Neural cell (in vitro differentiated cells): ENCODE measurements around the gene TMPRSS11A. TPM values are rescaled to one million over a fixed set of nuclear protein-coding genes. Genes with fewer than 3 reads are reported as not detected.

ENCODE experiments used
- H2AFZ ChIP-seq: fragments of 200-600, 300-800 bp; sonication (generic), shearing (Covaris generic); 2 replicates; pipeline ENCODE4 v1.6.0; 2014; ENCODE audit warnings: low read depth, mild to moderate bottlenecking, antibody characterized with exemption, low read length, moderate library complexity
- H3F3A ChIP-seq: fragments of 200-600 bp; shearing (Covaris generic); 2 replicates; pipeline ENCODE4 v1.6.1; 2016; ENCODE audit warnings: mild to moderate bottlenecking, moderate library complexity, mixed read lengths, antibody characterized with exemption, low read length; ENCODE audit not compliant: insufficient read depth, poor library complexity, severe bottlenecking
- H3K27ac ChIP-seq: fragments of 200-600, 300-800 bp; sonication (generic), shearing (Covaris generic); 2 replicates; pipeline ENCODE4 v1.5.1; 2014; ENCODE audit warnings: mild to moderate bottlenecking, low read length, moderate library complexity
- H3K27me3 ChIP-seq: fragments of 300-800, 200-600 bp; sonication (generic), shearing (Covaris generic); 2 replicates; pipeline ENCODE4 v1.6.0; 2014; ENCODE audit warnings: mild to moderate bottlenecking, low read depth, low read length, moderate library complexity; ENCODE audit not compliant: insufficient read depth
- H3K36me3 ChIP-seq: fragments of 300-800, 200-600 bp; sonication (generic), shearing (Covaris generic); 2 replicates; pipeline ENCODE4 v1.5.1; 2014; ENCODE audit warnings: mild to moderate bottlenecking, antibody characterized with exemption, low read length, moderate library complexity; ENCODE audit not compliant: insufficient read depth
- H3K4me2 ChIP-seq: fragments of 300-800, 200-600 bp; sonication (generic), shearing (Covaris generic); 2 replicates; pipeline ENCODE4 v1.6.0; 2014; ENCODE audit warnings: mild to moderate bottlenecking, low read length
- H3K4me3 ChIP-seq: fragments of 300-800, 200-600 bp; sonication (generic), shearing (Covaris generic); 2 replicates; pipeline ENCODE4 v1.5.1; 2014; ENCODE audit warnings: mild to moderate bottlenecking, low read length, moderate library complexity
- H3K79me2 ChIP-seq: fragments of 200-600 bp; shearing (Covaris generic); replicated peaks from 2 replicates; pipeline ENCODE4 v1.6.0; 2014; ENCODE audit warnings: mild to moderate bottlenecking, low read length, moderate library complexity; ENCODE audit not compliant: insufficient read depth
- H3K9ac ChIP-seq: fragments of 300-800, 200-600 bp; sonication (generic), shearing (Covaris generic); 2 replicates; pipeline ENCODE4 v1.6.1; 2016; ENCODE audit warnings: mild to moderate bottlenecking, low read length, mixed read lengths
- H3K9me2 ChIP-seq: fragments of 200-600 bp; shearing (Covaris generic); 2 replicates; pipeline ENCODE4 v1.6.1; 2016; ENCODE audit warnings: mild to moderate bottlenecking, low read length, mixed read lengths; ENCODE audit not compliant: insufficient read depth
- H3K9me3 ChIP-seq: fragments of 200-600, 300-800 bp; sonication (generic), shearing (Covaris generic); 2 replicates; pipeline ENCODE4 v1.6.1; 2016; ENCODE audit warnings: mild to moderate bottlenecking, mixed run types, low read length, moderate library complexity, mixed read lengths
- H4K20me1 ChIP-seq: fragments of 200-600 bp; shearing (Covaris generic); 2 replicates; pipeline ENCODE4 v1.6.1; 2016; ENCODE audit warnings: mild to moderate bottlenecking, mixed run types; ENCODE audit not compliant: insufficient read depth
- EP300 ChIP-seq: fragments of 450-650 bp; conservative IDR thresholded peaks from 2 replicates; pipeline ENCODE4 v1.6.1; 2014; ENCODE audit warnings: antibody characterized with exemption, mild to moderate bottlenecking, moderate library complexity; ENCODE audit not compliant: poor library complexity, severe bottlenecking
- MXI1 ChIP-seq: fragments of 450-650 bp; conservative IDR thresholded peaks from 2 replicates; pipeline ENCODE4 v1.6.1; 2014; ENCODE audit warnings: antibody characterized with exemption, mild to moderate bottlenecking; ENCODE audit not compliant: poor library complexity, severe bottlenecking
- RAD21 ChIP-seq: fragments of 450-650 bp; conservative IDR thresholded peaks from 2 replicates; pipeline ENCODE4 v1.6.1; 2014; ENCODE audit warnings: antibody characterized with exemption, mild to moderate bottlenecking, moderate library complexity
- polyA plus RNA-seq: library from polyadenylated mRNA; depleted of rRNA; stranded (reverse); fragments of >200 nt; gene quantifications from 2 replicates; pipeline ENCODE4 v1.2.3, GENCODE V29; 2014
- TF ChIP-seq, protein P1 (sequence below): IDR thresholded peaks from 2 replicates; pipeline ENCODE4 v1.6.1; 2012; ENCODE audit warnings: borderline replicate concordance
- TF ChIP-seq, protein P2 (sequence below): fragments of 450-650 bp; IDR thresholded peaks from 2 replicates; pipeline ENCODE4 v1.5.1; 2014; ENCODE audit warnings: antibody characterized with exemption, mild to moderate bottlenecking, moderate library complexity; ENCODE audit not compliant: poor library complexity, severe bottlenecking

Gene TMPRSS11A
- polyA plus RNA-seq, 1 donor from 2014 or later = not detected

DNA sequence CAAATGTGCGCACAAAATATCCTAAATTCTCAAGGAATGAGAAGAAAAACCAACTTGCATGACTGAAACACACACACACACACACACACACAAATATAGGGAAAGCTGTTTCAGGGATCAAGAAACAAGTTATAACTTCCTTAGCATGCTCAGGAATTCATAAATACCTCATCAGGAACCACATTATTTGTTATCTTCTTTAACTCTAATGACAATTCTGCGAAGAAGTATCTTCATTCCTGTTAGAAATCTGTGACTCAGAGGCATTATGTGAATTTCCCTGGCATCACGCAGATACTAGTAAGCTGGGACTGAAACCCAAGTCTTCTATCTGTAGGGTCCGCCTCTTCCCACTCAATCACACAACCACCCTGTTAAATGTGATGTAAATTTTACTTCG is 30.3 kb downstream of the TMPRSS11A start:
- TF ChIP-seq, protein P1, sequence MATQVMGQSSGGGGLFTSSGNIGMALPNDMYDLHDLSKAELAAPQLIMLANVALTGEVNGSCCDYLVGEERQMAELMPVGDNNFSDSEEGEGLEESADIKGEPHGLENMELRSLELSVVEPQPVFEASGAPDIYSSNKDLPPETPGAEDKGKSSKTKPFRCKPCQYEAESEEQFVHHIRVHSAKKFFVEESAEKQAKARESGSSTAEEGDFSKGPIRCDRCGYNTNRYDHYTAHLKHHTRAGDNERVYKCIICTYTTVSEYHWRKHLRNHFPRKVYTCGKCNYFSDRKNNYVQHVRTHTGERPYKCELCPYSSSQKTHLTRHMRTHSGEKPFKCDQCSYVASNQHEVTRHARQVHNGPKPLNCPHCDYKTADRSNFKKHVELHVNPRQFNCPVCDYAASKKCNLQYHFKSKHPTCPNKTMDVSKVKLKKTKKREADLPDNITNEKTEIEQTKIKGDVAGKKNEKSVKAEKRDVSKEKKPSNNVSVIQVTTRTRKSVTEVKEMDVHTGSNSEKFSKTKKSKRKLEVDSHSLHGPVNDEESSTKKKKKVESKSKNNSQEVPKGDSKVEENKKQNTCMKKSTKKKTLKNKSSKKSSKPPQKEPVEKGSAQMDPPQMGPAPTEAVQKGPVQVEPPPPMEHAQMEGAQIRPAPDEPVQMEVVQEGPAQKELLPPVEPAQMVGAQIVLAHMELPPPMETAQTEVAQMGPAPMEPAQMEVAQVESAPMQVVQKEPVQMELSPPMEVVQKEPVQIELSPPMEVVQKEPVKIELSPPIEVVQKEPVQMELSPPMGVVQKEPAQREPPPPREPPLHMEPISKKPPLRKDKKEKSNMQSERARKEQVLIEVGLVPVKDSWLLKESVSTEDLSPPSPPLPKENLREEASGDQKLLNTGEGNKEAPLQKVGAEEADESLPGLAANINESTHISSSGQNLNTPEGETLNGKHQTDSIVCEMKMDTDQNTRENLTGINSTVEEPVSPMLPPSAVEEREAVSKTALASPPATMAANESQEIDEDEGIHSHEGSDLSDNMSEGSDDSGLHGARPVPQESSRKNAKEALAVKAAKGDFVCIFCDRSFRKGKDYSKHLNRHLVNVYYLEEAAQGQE = no peak
- Histone ChIP-seq H2AFZ (no peak overlapping the region), H3K4me3 (no peak overlapping the region), H3K36me3 (no peaks in the 10 kb centered on the region), H4K20me1 (no peaks in the 10 kb centered on the region), H3K9me3 (no peaks in the 10 kb centered on the region), H3K4me2 (no peak overlapping the region), H3K27me3 (no peaks in the 10 kb centered on the region), H3K9ac (no peak overlapping the region), H3K9me2 (no peaks in the 10 kb centered on the region), H3K27ac (no peak overlapping the region), H3F3A (no peaks in the 10 kb centered on the region), H3K79me2 (no peaks in the 10 kb centered on the region)

DNA sequence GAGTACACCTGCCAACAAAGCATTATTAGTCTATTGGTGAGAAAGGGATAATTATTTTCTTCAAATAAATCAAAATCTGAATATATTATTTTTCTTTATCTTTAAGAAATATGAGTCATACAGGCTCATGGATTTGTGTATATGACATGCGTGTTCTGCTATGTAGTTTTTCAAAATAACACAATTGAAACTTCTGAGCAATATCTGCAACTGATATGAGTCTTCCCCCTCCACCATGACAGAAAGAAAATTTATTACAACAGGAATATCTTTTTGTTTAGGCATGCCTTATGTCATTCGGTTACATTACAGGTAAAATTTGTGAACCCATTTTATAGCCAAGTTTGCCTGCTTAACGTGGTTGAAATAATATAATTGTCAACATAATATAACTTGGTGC is 32.0 kb downstream of the TMPRSS11A start:
- H3K79me2 ChIP-seq = no peaks in the 10 kb centered on the region
- TF ChIP-seq EP300 (no peak), RAD21 (no peak), MXI1 (no peak)
- TF ChIP-seq, protein P2, sequence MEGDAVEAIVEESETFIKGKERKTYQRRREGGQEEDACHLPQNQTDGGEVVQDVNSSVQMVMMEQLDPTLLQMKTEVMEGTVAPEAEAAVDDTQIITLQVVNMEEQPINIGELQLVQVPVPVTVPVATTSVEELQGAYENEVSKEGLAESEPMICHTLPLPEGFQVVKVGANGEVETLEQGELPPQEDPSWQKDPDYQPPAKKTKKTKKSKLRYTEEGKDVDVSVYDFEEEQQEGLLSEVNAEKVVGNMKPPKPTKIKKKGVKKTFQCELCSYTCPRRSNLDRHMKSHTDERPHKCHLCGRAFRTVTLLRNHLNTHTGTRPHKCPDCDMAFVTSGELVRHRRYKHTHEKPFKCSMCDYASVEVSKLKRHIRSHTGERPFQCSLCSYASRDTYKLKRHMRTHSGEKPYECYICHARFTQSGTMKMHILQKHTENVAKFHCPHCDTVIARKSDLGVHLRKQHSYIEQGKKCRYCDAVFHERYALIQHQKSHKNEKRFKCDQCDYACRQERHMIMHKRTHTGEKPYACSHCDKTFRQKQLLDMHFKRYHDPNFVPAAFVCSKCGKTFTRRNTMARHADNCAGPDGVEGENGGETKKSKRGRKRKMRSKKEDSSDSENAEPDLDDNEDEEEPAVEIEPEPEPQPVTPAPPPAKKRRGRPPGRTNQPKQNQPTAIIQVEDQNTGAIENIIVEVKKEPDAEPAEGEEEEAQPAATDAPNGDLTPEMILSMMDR = no peak
- TF ChIP-seq, protein P1 = no peak
- H3K4me2 ChIP-seq = no peak overlapping the region

More for the DNA sequence above, 32.0 kb downstream of the TMPRSS11A start:
- Histone ChIP-seq H3K36me3 (no peaks in the 10 kb centered on the region), H2AFZ (no peak overlapping the region), H3K4me3 (no peak overlapping the region), H3K9me3 (no peaks in the 10 kb centered on the region), H4K20me1 (no peaks in the 10 kb centered on the region), H3K9me2 (no peaks in the 10 kb centered on the region), H3K27me3 (no peaks in the 10 kb centered on the region), H3K27ac (no peak overlapping the region), H3F3A (no peaks in the 10 kb centered on the region), H3K9ac (no peak overlapping the region)
